ENCODE measurements around the gene CIAO3. TPM values are rescaled to one million over a fixed set of nuclear protein-coding genes. Genes with fewer than 3 reads are reported as not detected.

The CIAO3 gene
- total RNA-seq, 1 experiment from 2014 or later = 32.1 TPM

- no peaks in the 10 kb centered on the region for H3K36me3 ChIP-seq (ENCODE audit: insufficient read depth, low read length)
- H3K4me2 ChIP-seq (ENCODE audit: low read depth, low read length, poor library complexity, severe bottlenecking) = no peak overlapping the region
- H3K9ac ChIP-seq (ENCODE audit: low read length) = no peak overlapping the region
- no peaks in the 10 kb centered on the region for H3K9me2 ChIP-seq (replicated peaks; ENCODE audit: insufficient read depth, low read length)
- H3K9me3 ChIP-seq (ENCODE audit: low read length) = no peaks in the 10 kb centered on the region
- no peaks in the 10 kb centered on the region for H3K4me1 ChIP-seq (ENCODE audit: low read length)
- H3K27me3 ChIP-seq (ENCODE audit: low read length) = no peaks in the 10 kb centered on the region
- no peak overlapping the region for H2AFZ ChIP-seq (ENCODE audit: low read length)
- H4K20me1 ChIP-seq (ENCODE audit: insufficient read depth, low read depth, low read length) = no peaks in the 10 kb centered on the region
- H3K27ac ChIP-seq (ENCODE audit: low read length) = no peak overlapping the region
- no peak overlapping the region for H3K4me3 ChIP-seq (ENCODE audit: low read length)
- H3K79me2 ChIP-seq (ENCODE audit: low read length) = no peaks in the 10 kb centered on the region
- no peak for DNase-seq
These were observed 32.2 kb upstream of the CIAO3 start for GRCh38 chr16:772959-773358.

GRCh38 chr16:770411-770810 is 29.6 kb upstream of the CIAO3 start:
- no peak for DNase-seq
- no peaks in the 10 kb centered on the region for H3K9me2 ChIP-seq (replicated peaks; ENCODE audit: insufficient read depth, low read length)

GRCh38 chr16:769934-770333 is 29.1 kb upstream of the CIAO3 start:
- Histone ChIP-seq H3K9me3 (ENCODE audit: low read length) (no peaks in the 10 kb centered on the region), H3K9me2 (replicated peaks; ENCODE audit: insufficient read depth, low read length) (no peaks in the 10 kb centered on the region), H3K4me2 (ENCODE audit: low read depth, low read length, poor library complexity, severe bottlenecking) (no peak overlapping the region), H3K36me3 (ENCODE audit: insufficient read depth, low read length) (no peaks in the 10 kb centered on the region), H3K4me3 (ENCODE audit: low read length) (no peak overlapping the region), H3K79me2 (ENCODE audit: low read length) (no peaks in the 10 kb centered on the region), H3K27me3 (ENCODE audit: low read length) (no peaks in the 10 kb centered on the region), H4K20me1 (ENCODE audit: insufficient read depth, low read depth, low read length) (no peaks in the 10 kb centered on the region), H3K27ac (ENCODE audit: low read length) (no peak overlapping the region), H3K4me1 (ENCODE audit: low read length) (no peaks in the 10 kb centered on the region), H3K9ac (ENCODE audit: low read length) (no peak overlapping the region), H2AFZ (ENCODE audit: low read length) (no peak overlapping the region)
- no peak for DNase-seq

More at GRCh38 chr16:770411-770810, 29.6 kb upstream of the CIAO3 start:
- H3K4me2 ChIP-seq (ENCODE audit: low read depth, low read length, poor library complexity, severe bottlenecking) = no peak overlapping the region
- no peaks in the 10 kb centered on the region for H3K36me3 ChIP-seq (ENCODE audit: insufficient read depth, low read length)
- no peaks in the 10 kb centered on the region for H4K20me1 ChIP-seq (ENCODE audit: insufficient read depth, low read depth, low read length)
- H3K79me2 ChIP-seq (ENCODE audit: low read length) = no peaks in the 10 kb centered on the region
- no peaks in the 10 kb centered on the region for H3K9me3 ChIP-seq (ENCODE audit: low read length)
- no peak overlapping the region for H2AFZ ChIP-seq (ENCODE audit: low read length)
- H3K9ac ChIP-seq (ENCODE audit: low read length) = no peak overlapping the region
- no peak overlapping the region for H3K4me3 ChIP-seq (ENCODE audit: low read length)
- H3K27me3 ChIP-seq (ENCODE audit: low read length) = no peaks in the 10 kb centered on the region
- H3K4me1 ChIP-seq (ENCODE audit: low read length) = no peaks in the 10 kb centered on the region
- H3K27ac ChIP-seq (ENCODE audit: low read length) = no peak overlapping the region

GRCh38 chr16:769184-769784 is 28.5 kb upstream of the CIAO3 start:
- Histone ChIP-seq H3K9ac (ENCODE audit: low read length) (no peak overlapping the region), H2AFZ (ENCODE audit: low read length) (no peak overlapping the region), H3K9me2 (replicated peaks; ENCODE audit: insufficient read depth, low read length) (no peaks in the 10 kb centered on the region), H3K4me1 (ENCODE audit: low read length) (no peaks in the 10 kb centered on the region), H3K27ac (ENCODE audit: low read length) (no peak overlapping the region), H3K27me3 (ENCODE audit: low read length) (no peaks in the 10 kb centered on the region), H3K36me3 (ENCODE audit: insufficient read depth, low read length) (no peaks in the 10 kb centered on the region), H4K20me1 (ENCODE audit: insufficient read depth, low read depth, low read length) (no peaks in the 10 kb centered on the region), H3K9me3 (ENCODE audit: low read length) (no peaks in the 10 kb centered on the region), H3K4me3 (ENCODE audit: low read length) (no peak overlapping the region), H3K4me2 (ENCODE audit: low read depth, low read length, poor library complexity, severe bottlenecking) (no peak overlapping the region), H3K79me2 (ENCODE audit: low read length) (no peaks in the 10 kb centered on the region)
- no peak for DNase-seq

- H4K20me1 ChIP-seq (ENCODE audit: insufficient read depth, low read depth, low read length) = no peaks in the 10 kb centered on the region
- H3K9me2 ChIP-seq (replicated peaks; ENCODE audit: insufficient read depth, low read length) = no peaks in the 10 kb centered on the region
- no peak overlapping the region for H3K9ac ChIP-seq (ENCODE audit: low read length)
- no peak overlapping the region for H2AFZ ChIP-seq (ENCODE audit: low read length)
- no peaks in the 10 kb centered on the region for H3K79me2 ChIP-seq (ENCODE audit: low read length)
- no peaks in the 10 kb centered on the region for H3K9me3 ChIP-seq (ENCODE audit: low read length)
- no peaks in the 10 kb centered on the region for H3K27me3 ChIP-seq (ENCODE audit: low read length)
- DNase-seq = no peak
- no peak overlapping the region for H3K4me3 ChIP-seq (ENCODE audit: low read length)
- H3K4me2 ChIP-seq (ENCODE audit: low read depth, low read length, poor library complexity, severe bottlenecking) = no peak overlapping the region
- no peak overlapping the region for H3K27ac ChIP-seq (ENCODE audit: low read length)
- H3K36me3 ChIP-seq (ENCODE audit: insufficient read depth, low read length) = no peaks in the 10 kb centered on the region
- no peaks in the 10 kb centered on the region for H3K4me1 ChIP-seq (ENCODE audit: low read length)
These were observed 27.6 kb upstream of the CIAO3 start for GRCh38 chr16:768428-768827.

GRCh38 chr16:767743-768235 is 27.0 kb upstream of the CIAO3 start:
- Histone ChIP-seq H3K36me3 (ENCODE audit: insufficient read depth, low read length) (no peaks in the 10 kb centered on the region), H3K27me3 (ENCODE audit: low read length) (no peaks in the 10 kb centered on the region), H3K9me2 (replicated peaks; ENCODE audit: insufficient read depth, low read length) (no peaks in the 10 kb centered on the region), H3K79me2 (ENCODE audit: low read length) (no peaks in the 10 kb centered on the region), H3K4me3 (ENCODE audit: low read length) (no peak overlapping the region), H3K4me1 (ENCODE audit: low read length) (no peaks in the 10 kb centered on the region), H3K9me3 (ENCODE audit: low read length) (no peaks in the 10 kb centered on the region), H4K20me1 (ENCODE audit: insufficient read depth, low read depth, low read length) (no peaks in the 10 kb centered on the region), H3K4me2 (ENCODE audit: low read depth, low read length, poor library complexity, severe bottlenecking) (no peak overlapping the region), H2AFZ (ENCODE audit: low read length) (no peak overlapping the region), H3K27ac (ENCODE audit: low read length) (no peak overlapping the region), H3K9ac (ENCODE audit: low read length) (no peak overlapping the region)
- DNase-seq = no peak

GRCh38 chr16:766820-767640 is 26.2 kb upstream of the CIAO3 start:
- H2AFZ ChIP-seq (ENCODE audit: low read length) = no peak overlapping the region
- H3K9ac ChIP-seq (ENCODE audit: low read length) = no peak overlapping the region
- H3K9me3 ChIP-seq (ENCODE audit: low read length) = no peaks in the 10 kb centered on the region
- H3K79me2 ChIP-seq (ENCODE audit: low read length) = no peaks in the 10 kb centered on the region
- no peak overlapping the region for H3K4me3 ChIP-seq (ENCODE audit: low read length)
- no peaks in the 10 kb centered on the region for H4K20me1 ChIP-seq (ENCODE audit: insufficient read depth, low read depth, low read length)
- no peak overlapping the region for H3K4me2 ChIP-seq (ENCODE audit: low read depth, low read length, poor library complexity, severe bottlenecking)
- no peak overlapping the region for H3K27ac ChIP-seq (ENCODE audit: low read length)
- H3K27me3 ChIP-seq (ENCODE audit: low read length) = no peaks in the 10 kb centered on the region
- DNase-seq = no peak
- no peaks in the 10 kb centered on the region for H3K36me3 ChIP-seq (ENCODE audit: insufficient read depth, low read length)
- H3K4me1 ChIP-seq (ENCODE audit: low read length) = no peaks in the 10 kb centered on the region
- no peaks in the 10 kb centered on the region for H3K9me2 ChIP-seq (replicated peaks; ENCODE audit: insufficient read depth, low read length)

GRCh38 chr16:766008-766819 is 25.4 kb upstream of the CIAO3 start:
- H3K36me3 ChIP-seq (ENCODE audit: insufficient read depth, low read length) = no peaks in the 10 kb centered on the region

More at GRCh38 chr16:766008-766819, 25.4 kb upstream of the CIAO3 start:
- DNase-seq = no peak
- H3K4me3 ChIP-seq (ENCODE audit: low read length) = no peak overlapping the region
- H3K4me1 ChIP-seq (ENCODE audit: low read length) = no peaks in the 10 kb centered on the region
- no peaks in the 10 kb centered on the region for H3K9me2 ChIP-seq (replicated peaks; ENCODE audit: insufficient read depth, low read length)
- H3K27ac ChIP-seq (ENCODE audit: low read length) = no peak overlapping the region
- no peaks in the 10 kb centered on the region for H4K20me1 ChIP-seq (ENCODE audit: insufficient read depth, low read depth, low read length)
- no peaks in the 10 kb centered on the region for H3K9me3 ChIP-seq (ENCODE audit: low read length)
- H3K9ac ChIP-seq (ENCODE audit: low read length) = no peak overlapping the region
- no peaks in the 10 kb centered on the region for H3K79me2 ChIP-seq (ENCODE audit: low read length)
- no peak overlapping the region for H2AFZ ChIP-seq (ENCODE audit: low read length)
- H3K27me3 ChIP-seq (ENCODE audit: low read length) = no peaks in the 10 kb centered on the region
- H3K4me2 ChIP-seq (ENCODE audit: low read depth, low read length, poor library complexity, severe bottlenecking) = no peak overlapping the region
